OCI-LY1 (cell line): ENCODE results near the gene UFSP2.

Experiments used
- EZH2 ChIP-seq: fragments of 200-600 bp; sonication (generic), shearing (Covaris generic); IDR thresholded peaks from 2 replicates; pipeline ENCODE4 v1.8.0; 2017; ENCODE audit warnings: borderline replicate concordance, mixed run types, mild to moderate bottlenecking, antibody characterized with exemption, low read length, moderate library complexity, mixed read lengths
- TF ChIP-seq, protein P1 (sequence below): fragments of 200-600 bp; sonication (generic), shearing (Covaris generic); IDR thresholded peaks from 2 replicates; pipeline ENCODE4 v1.5.1; 2017; ENCODE audit warnings: mild to moderate bottlenecking, antibody characterized with exemption, low read length, moderate library complexity, mixed read lengths

GRCh38 chr4:185381288-185382196 lies 44.2 kb downstream of the UFSP2 start:
- TF ChIP-seq, protein P1, sequence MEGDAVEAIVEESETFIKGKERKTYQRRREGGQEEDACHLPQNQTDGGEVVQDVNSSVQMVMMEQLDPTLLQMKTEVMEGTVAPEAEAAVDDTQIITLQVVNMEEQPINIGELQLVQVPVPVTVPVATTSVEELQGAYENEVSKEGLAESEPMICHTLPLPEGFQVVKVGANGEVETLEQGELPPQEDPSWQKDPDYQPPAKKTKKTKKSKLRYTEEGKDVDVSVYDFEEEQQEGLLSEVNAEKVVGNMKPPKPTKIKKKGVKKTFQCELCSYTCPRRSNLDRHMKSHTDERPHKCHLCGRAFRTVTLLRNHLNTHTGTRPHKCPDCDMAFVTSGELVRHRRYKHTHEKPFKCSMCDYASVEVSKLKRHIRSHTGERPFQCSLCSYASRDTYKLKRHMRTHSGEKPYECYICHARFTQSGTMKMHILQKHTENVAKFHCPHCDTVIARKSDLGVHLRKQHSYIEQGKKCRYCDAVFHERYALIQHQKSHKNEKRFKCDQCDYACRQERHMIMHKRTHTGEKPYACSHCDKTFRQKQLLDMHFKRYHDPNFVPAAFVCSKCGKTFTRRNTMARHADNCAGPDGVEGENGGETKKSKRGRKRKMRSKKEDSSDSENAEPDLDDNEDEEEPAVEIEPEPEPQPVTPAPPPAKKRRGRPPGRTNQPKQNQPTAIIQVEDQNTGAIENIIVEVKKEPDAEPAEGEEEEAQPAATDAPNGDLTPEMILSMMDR: no peak
- no peak for TF ChIP-seq EZH2
